COR-L47 (cell line): ENCODE measurements around the gene PLEKHA8.

Source experiments
- DNase-seq: peaks from one replicate; lab custom pipeline; 2025; lab: John Stamatoyannopoulos, UW

PLEKHA8 gene

DNA sequence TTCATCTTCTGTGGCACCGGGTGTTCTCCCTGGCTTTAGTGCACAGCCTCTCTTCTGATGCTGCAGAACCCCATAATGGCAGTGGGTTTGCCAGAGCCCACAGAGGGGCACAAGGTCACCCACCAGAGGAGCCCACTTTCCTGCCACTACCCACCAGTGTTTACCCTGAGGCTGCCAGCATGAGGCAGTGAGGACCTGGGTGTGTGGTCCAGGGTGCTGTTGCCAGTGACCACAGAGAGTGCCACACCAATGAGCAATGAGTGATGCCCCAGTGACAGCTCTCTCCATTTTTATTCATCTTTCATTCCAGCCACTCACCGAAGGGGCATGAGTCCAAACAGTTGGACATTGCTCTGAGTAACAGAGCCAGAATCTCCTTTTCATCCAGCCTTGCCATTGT, 141.4 kb downstream of the PLEKHA8 start:
- no peak for DNase-seq

DNA sequence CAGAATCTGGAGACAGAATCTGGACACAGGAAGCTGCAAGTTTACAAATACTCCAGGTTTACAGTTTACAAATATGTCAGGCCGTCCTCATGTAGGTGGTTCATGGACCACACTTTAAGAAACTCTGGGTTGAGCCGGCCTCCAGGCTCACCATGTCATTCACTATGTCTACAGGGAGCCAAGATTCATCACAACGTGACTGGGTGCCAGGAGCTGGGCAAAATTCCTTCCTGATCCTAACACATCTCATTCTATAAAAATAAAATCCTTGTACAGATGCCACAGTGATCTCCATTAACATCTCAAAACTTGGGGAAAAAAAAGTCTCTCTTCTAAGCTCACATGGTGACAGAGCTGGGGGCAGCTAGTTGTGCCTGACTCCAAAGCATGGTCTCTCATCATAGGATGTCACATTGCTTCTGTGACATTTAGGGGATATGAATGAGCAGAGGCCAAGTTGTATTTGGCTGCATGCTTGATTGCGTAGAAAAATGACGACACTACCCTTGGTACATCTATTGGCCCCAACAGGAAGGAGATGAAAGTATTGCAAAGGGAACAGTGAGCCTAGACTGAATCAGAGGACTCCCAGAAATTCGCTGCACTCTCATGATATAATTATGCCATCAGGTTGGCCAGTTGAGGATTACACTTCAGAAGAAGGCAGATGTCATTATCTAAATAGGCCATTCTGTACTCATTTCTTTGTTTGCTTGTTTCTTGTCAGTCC, 142.4 kb downstream of the PLEKHA8 start:
- no peak for DNase-seq

DNA sequence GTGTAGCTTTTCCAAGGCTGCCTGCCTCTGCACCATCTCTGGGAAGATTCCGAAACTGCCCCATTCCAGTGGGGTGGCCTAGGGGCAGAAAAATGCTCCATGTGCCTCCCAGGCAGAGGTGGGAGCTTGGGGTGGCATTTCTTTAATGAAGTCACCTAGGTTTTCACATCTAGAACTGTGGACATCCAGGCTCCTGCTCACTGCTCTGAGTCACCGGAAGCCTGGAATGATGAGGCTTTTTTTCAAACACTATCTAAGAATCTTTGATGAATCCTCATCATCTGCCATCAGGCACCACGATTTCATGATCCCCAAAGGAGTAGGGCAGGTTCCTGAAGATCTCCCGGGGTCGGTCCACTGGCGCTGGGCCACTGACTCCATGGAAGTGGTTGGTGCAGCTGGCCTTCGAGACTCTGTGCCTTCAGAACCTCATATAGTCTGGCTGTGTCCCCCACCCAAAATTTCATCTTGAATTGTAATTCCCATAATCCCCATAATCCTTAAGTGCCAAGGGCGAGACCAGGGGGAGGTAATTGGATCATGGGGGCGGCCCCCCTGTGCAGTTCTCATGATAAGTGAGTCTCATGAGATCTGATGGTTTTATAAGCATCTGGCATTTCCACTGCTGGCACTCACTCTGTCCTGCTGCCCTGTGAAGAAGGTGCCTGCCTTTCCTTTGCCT, 143.7 kb downstream of the PLEKHA8 start:
- DNase-seq = no peak

DNA sequence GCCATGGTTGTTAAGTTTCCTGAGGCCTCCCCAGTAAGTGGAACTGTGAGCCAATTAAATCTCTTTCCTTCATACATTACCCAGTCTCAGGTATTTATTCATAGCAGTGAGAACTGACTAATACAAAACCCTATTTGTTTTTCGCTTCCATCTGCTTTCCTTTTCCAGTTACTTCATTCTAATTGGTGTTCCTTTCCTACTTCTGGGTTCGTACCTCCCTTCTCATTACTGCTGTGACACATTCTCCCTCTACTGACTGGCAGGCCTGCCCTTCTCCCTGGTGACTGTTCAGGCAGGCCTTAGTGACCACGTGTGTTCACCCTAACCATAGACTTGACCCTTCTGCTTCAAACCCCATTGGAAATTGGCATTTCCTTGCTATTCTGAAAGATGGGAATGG, 144.2 kb downstream of the PLEKHA8 start:
- DNase-seq = no peak

DNA sequence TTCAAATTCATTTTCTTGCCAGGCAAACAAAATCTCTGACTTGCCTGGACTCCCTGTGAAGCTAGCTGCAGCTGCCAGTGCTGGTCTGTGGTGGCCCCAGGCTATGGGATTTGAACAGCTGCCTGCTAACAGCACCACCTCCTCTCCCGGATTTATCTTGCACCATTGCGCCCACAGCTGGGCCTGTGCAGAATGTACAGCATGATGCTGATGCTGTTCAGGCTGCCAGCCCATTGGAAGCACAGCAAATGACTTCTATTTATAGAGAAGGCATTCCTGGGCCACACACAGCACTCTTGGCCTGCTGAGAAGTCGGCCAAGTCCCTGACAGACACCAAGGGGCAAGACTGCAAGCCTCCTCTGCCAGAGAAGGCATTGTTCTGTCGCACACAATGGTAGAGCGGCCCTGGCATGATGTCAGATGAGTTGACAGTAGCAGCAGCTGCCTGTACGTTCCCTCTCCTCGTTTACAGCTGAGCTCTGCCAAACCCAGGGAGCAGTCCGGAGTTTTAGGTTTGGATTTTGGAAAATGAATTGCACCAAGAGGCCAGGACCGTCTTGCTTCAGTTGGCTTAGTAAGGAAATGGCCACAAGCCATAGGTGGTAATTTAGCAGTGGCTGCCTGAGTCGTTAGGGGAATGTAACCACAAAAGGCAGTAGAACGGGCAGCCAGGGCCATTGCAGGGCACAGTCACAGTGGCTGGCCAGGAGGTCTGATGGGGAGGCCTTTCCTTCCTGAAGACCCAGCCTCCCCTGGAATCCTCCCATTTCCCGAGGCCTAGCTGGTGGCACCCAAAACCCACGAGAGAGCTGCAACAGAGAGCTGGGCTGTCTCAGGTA, 145.1 kb downstream of the PLEKHA8 start:
- peak; percentile 95 for DNase-seq

DNA sequence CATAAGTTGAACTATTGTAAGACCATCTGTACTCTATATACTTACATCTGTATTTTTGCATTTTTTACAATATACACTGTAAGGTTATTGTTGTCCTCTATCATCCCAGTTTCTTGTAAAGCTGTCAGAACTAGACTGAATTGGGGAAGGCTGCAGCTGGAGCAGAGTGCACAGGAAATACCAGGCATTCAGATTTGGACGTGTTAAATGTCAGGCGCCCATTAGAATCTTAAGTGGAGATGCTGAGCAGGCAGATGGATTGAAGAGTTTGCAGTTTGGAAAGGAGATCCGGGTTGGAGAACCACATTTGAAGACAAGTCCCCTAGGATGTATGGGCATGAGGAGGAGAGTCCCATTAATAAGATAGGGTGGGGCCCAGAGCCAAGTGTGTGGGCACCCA, 147.0 kb downstream of the PLEKHA8 start:
- DNase-seq = no peak

DNA sequence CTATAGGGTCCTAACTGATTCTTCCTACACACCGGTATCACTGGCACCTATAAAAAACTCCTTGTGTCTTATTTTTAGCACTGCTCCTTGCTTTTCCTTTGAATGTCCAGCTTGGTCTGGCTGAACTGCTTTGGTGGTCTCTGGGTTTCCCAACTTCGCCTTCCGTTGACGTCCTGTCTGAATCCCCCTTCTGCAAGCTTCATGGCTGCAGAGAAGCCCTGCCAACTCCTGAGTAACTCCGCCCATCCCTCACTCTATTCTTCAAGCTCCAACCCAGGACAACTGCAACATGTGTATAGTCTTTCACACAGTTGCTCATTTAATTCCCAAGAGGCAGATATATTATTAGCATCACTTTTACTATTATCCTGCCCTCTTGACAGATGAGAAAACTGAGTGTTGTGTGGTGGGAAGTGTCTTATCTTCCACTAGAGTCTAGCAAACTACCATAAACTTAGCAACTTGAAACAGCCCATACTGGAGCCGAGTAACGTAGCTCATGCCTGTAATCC, 147.5 kb downstream of the PLEKHA8 start:
- DNase-seq = no peak

DNA sequence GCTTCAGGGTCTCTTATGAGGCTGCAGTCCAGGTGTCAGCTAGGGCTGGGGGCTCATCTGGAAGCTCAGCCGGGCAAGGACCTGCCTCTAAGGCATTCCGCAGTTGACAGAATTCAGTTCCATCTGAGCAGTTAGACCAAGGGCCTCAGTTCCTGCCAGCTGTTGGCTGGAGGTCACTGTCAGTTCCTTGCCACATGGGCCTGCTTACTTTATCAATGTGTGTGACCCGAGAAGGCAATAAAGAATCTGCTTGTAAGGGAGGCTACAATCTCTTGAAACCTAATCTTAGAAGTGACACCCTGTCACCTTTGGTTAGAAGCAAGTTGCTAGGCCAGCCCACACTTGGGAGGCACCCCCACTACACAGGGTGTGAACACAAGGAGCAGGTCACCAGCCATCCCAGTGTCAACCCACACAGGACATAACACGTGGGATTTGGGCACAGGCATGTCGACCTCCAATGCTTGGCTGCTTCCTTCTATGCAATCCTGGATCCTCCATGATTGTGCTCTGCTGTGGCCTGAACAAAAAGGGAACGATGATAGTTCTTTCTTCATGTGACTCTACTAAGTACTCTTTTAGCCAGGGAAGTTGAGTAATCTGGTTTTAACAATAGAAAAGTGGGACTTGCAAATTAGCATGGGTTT, 148.4 kb downstream of the PLEKHA8 start:
- no peak for DNase-seq

DNA sequence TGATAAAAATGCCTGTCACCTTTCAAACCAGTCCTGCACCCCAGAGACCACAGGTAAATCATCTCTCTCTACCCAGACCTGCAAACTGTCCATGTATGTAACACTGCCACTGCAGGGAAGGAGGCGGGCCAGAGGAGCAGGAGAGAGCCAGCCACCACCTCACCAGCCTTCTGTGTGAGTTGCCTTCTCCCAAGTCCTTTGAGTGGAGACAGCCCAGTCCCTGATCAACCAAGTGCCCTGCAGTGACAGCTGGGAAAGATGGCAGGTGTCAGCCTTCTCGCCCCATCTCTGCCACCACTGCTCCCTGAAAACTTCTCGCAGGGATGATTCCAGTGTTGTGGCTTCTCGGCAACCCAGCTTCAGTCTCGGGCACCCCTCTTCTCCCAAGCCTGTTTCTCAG, 149.0 kb downstream of the PLEKHA8 start:
- DNase-seq = no peak

DNA sequence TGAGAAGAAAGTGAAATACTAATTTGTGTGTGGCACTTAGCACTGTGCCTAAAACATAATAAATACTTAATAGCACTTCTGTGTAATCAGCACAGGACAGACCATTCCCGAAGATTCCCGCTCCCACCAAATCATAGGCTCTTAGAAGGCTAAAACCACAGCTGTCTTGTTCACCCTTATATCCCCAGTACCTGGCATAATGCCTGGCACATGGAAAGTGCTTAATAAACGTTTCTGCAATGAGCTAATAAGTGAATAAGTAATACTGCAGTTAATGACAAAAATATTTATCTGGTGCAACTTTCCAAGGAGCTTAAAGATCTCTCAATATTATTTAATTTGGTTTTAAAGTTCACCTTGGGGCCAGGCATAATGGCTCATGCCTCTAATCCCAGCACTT, 149.8 kb downstream of the PLEKHA8 start:
- no peak for DNase-seq

DNA sequence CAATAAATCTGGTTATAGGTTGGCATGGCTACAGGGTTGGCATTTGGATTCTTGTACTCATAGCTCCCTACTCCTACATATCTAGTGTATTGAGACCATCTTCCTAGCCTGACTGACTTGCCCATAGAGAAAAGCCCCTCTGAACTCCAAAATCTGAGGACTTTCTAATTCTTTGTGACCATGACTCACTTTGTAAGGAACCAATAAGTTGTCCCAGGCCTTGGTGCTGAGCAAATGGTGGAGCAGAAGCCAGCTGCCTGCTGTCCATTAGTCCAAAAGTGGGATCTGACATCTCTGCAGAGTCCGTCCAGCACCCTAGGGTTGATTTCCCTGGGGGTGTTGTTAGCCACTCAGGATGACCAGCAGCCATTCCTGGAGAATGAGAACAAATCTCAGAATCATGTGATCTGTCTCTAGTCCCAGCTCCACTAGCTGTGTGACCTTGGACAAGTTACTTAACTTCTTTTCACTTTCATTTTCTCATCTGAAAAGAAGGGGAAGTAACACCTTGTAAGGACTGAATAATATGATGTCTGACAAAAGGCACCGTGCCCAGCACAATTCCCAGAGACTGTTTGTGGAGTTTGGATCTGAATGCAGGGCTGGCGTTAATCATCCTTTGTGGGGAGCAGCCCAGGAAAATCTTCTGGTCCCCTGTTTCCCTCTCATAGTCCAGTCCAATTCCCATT, 150.7 kb downstream of the PLEKHA8 start:
- no peak for DNase-seq
